Breast epithelium (tissue), 3 donors: ENCODE data around the gene CRB2.

ENCODE experiments used
- POLR2A ChIP-seq: fragments of 450-650 bp; IDR thresholded peaks from one replicate; pipeline ENCODE4 v1.6.1; 2016; ENCODE audit warnings: antibody characterized with exemption, mild to moderate bottlenecking, moderate library complexity
- TF ChIP-seq, protein P1 (sequence below), 3 donors: fragments of 450-650 bp; IDR thresholded peaks; one replicate each; pipeline ENCODE4 v1.5.1; 2016 to 2017; ENCODE audit warnings: antibody characterized with exemption in 3 of 3, mild to moderate bottlenecking in 3 of 3, moderate library complexity in 3 of 3

DNA sequence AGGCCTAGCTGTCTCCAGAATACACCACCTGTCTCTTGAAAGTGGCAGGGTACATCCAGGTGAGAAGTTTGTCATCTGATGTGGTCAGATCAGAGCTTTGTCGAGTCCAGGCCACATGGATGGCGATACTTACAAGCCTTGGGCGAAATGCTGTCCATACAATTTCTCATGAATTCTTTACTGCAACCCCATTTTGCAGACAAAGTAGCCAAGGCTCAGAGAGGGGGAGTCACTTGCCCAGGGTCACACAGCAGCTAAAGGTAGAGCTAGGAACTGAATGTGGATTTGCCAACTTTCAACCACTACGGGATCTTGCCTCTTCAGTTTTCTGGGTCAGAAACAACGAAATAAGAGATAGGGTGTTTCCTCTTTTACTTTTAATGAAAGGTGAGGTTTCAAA is 35.2 kb downstream of the CRB2 start:
- TF ChIP-seq, protein P1, sequence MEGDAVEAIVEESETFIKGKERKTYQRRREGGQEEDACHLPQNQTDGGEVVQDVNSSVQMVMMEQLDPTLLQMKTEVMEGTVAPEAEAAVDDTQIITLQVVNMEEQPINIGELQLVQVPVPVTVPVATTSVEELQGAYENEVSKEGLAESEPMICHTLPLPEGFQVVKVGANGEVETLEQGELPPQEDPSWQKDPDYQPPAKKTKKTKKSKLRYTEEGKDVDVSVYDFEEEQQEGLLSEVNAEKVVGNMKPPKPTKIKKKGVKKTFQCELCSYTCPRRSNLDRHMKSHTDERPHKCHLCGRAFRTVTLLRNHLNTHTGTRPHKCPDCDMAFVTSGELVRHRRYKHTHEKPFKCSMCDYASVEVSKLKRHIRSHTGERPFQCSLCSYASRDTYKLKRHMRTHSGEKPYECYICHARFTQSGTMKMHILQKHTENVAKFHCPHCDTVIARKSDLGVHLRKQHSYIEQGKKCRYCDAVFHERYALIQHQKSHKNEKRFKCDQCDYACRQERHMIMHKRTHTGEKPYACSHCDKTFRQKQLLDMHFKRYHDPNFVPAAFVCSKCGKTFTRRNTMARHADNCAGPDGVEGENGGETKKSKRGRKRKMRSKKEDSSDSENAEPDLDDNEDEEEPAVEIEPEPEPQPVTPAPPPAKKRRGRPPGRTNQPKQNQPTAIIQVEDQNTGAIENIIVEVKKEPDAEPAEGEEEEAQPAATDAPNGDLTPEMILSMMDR (IDR thresholded peaks at IDR 0.05) = no peak
- TF ChIP-seq POLR2A = no peak
